Small intestine (tissue), 7 donors: ENCODE data around the gene UBE2Q1. TPM values are rescaled to one million over a fixed set of nuclear protein-coding genes. Genes with fewer than 3 reads are reported as not detected.

Experiments
- DNase-seq, 2 donors: peaks; one replicate each; pipeline versions ENCODE4 v3.0.0 to v3.0.0-alpha.2; 2013
- FAIRE-seq: peaks from 2 replicates; lab custom pipeline; 2012; peaks lifted over from hg19 to GRCh38; lab: Jason Lieb, UNC
- H3K27ac ChIP-seq, 3 donors: one replicate each; pipeline ENCODE4 v1.5.1; 2013; ENCODE audit warnings: low read length in 2 of 3, mild to moderate bottlenecking in 2 of 3, control low read depth in 1 of 3, inconsistent platforms in 1 of 3, low read depth in 1 of 3, moderate library complexity in 1 of 3
- H3K27me3 ChIP-seq, 3 donors: one replicate each; pipeline ENCODE4 v1.6.1; 2013; ENCODE audit warnings: low read length in 3 of 3, inconsistent platforms in 1 of 3; ENCODE audit not compliant: control insufficient read depth in 3 of 3, insufficient read depth in 3 of 3
- H3K36me3 ChIP-seq, 3 donors: one replicate each; pipeline ENCODE4 v1.6.1; 2013; ENCODE audit warnings: low read length in 3 of 3, inconsistent platforms in 1 of 3, low read depth in 1 of 3, mild to moderate bottlenecking in 1 of 3, moderate library complexity in 1 of 3; ENCODE audit not compliant: control insufficient read depth in 3 of 3, insufficient read depth in 2 of 3
- H3K4me1 ChIP-seq, 3 donors: one replicate each; pipeline ENCODE4 v1.6.1; 2013; ENCODE audit warnings: low read length in 2 of 3, inconsistent platforms in 1 of 3, low read depth in 1 of 3, mild to moderate bottlenecking in 1 of 3, moderate library complexity in 1 of 3; ENCODE audit not compliant: control insufficient read depth in 3 of 3, insufficient read depth in 2 of 3
- H3K4me3 ChIP-seq, 3 donors: one replicate each; pipeline ENCODE4 v1.5.1; 2013; ENCODE audit warnings: low read length in 3 of 3, control low read depth in 1 of 3, inconsistent platforms in 1 of 3, low read depth in 1 of 3, mild to moderate bottlenecking in 1 of 3, moderate library complexity in 1 of 3
- H3K9me3 ChIP-seq, 2 donors: one replicate each; pipeline ENCODE4 v1.6.1; 2013; ENCODE audit warnings: low read depth in 1 of 2, low read length in 1 of 2; ENCODE audit not compliant: control insufficient read depth in 2 of 2, insufficient read depth in 1 of 2
- WGBS, 3 donors: extraction: QIAGEN DNeasy Blood & Tissue Kit; methylation state at CpG; one replicate each; pipeline ENCODE4 v1.1.7; 2013; 5-methylcytosine and 5-hydroxymethylcytosine counted together
- polyA plus RNA-seq, 4 donors: library from polyadenylated mRNA; stranded (reverse) in 3 of 4; unstranded in 1 of 4; fragments of 200-250 nt in 3 of 4; fragments of 120-200 nt in 1 of 4; gene quantifications; one replicate each; pipeline versions ENCODE4 v1.2.1 to v1.2.3, GENCODE V29; 2013
- donor health status: healthy with polysubstance abuse.
- donor health status: control.
- donor health status: control.
- donor health status: Bipolar disorder and iron deficiency.
- donor health status: healthy.

The UBE2Q1 gene
- polyA plus RNA-seq, 4 donors, result 37.1 to 69.1 (median 38.6) TPM

DNA sequence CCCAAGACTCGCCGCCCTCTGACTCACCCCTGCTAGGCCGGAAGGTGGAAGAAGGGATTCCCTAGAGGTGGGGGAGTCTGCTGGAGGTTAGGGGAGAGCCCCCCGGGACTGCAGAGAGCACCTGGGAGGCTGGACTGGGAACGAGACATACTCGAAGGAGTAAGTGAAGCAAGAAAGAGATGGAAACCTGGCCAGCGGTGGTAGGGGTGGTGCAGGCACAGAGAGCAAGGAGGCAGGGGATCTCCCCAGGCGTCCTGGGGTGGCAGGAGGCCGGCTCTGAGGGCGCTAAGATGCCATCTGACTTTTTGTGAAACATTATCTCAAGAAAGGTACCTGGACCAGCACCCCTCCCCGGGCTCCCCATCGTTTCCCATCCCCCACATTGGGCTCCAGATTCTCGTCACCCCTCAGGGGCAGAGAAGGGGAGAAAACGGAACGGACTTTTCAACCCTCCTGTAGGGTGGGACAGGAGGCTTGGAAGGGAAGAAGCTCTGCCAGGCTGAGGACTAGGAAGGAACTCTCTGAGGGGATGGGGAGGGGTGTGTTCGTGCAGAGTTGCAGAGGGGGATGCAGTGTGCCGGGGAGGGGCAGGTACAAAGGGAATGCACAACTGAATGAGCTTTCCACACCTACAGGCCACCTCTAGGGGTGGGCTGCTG is 9.8 kb upstream of the UBE2Q1 start:
- no peak overlapping the region for H3K27ac ChIP-seq
- H3K4me3 ChIP-seq, result peak overlapping the region in 1 of 3 donors; percentile 29
- DNase-seq (no peak), FAIRE-seq (no peak)
- peaks cover 0 to 7% (median 0%) of the 10 kb centered on the region in 3 donors for H3K4me1 ChIP-seq
- H3K36me3 ChIP-seq, result no peaks in the 10 kb centered on the region
- peaks cover 0 to 36% (median 0%) of the 10 kb centered on the region in 3 donors for H3K27me3 ChIP-seq
- WGBS, 3 donors, result 30 to 37% (median 35%) methylated on average over 16 to 17 of the region's 17 CpGs
- no peaks in the 10 kb centered on the region for H3K9me3 ChIP-seq

DNA sequence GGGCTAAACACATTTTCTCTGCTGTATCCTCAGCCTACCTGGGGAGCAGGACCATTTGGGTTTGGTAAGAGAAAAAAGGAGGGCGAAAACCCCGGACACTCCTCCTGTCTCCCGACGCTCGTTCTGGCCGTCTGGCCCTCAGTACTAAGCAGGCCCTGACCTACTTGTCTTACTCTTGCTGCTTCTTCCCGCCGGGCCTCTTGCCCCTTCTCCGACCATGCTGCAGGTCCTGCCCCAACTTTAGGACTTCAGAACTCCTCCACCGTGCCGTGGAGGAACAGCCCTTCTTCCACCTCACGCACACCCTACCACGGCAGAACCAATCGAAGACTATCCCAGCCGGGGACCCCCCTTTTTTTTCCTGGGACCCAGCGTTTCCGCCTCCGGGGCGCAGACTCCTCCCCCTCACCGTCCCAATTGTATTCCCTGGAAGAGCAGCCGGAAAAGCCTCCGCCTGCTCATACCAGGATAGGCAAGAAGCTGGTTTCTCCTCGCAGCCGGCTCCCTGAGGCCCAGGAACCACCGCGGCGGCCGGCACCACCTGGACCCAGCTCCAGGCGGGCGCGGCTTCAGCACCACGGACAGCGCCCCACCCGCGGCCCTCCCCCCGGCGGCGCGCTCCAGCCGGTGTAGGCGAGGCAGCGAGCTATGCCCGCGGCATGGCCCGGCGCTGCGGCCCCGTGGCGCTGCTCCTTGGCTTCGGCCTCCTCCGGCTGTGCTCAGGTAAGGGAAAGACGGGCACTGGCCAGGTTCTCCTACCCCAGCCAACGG is 9.1 kb upstream of the UBE2Q1 start, which contains the start of gene CHRNB2:
CHRNB2 (plus strand) TSS at position 393 of the 771 bp plus-strand sequence; CDS start at position 660, 267 bp downstream.
- FAIRE-seq (no peak), DNase-seq (peak; percentile 53 to 86)
- Histone ChIP-seq H3K36me3 (no peaks in the 10 kb centered on the region), H3K9me3 (no peaks in the 10 kb centered on the region), H3K27ac (no peak within 1 kb of the TSS), H3K27me3 (peaks cover 0 to 29% (median 0%) of the 10 kb centered on the region in 3 donors), H3K4me1 (peaks cover 0 to 7% (median 0%) of the 10 kb centered on the region in 3 donors), H3K4me3 (peak within 1 kb of the TSS in 1 of 3 donors; percentile 29)
- 3 to 4% (median 3%) methylated on average over 49 to 53 of the region's 53 CpGs for WGBS, 3 donors

DNA sequence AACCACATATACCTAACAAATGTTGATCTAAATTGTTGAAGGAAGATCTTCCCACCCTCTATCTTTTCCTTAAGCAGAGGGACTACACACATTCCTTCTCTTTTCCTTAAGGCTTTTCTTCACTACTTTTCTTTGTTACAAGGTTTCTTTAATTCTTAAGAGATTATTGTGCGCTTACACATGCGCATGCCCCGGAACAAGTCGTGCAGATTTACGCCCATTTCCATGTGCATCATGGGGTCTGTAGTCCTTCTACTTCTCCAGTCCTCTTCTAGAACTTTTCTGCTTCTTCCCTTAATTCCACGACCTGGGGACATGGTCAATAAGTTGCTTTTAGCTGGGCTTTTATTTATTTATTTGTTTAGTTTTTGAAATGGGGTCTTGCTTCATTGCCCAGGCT is 7.4 kb upstream of the UBE2Q1 start:
- Histone ChIP-seq H3K9me3 (no peaks in the 10 kb centered on the region), H3K4me1 (peaks cover 0 to 7% (median 0%) of the 10 kb centered on the region in 3 donors), H3K27ac (no peak overlapping the region), H3K4me3 (no peak overlapping the region), H3K36me3 (no peaks in the 10 kb centered on the region), H3K27me3 (peaks cover 0 to 28% (median 0%) of the 10 kb centered on the region in 3 donors)
- 83 to 87% (median 83%) methylated on average over 6 of the region's 6 CpGs for WGBS, 3 donors
- FAIRE-seq (no peak), DNase-seq (no peak)

DNA sequence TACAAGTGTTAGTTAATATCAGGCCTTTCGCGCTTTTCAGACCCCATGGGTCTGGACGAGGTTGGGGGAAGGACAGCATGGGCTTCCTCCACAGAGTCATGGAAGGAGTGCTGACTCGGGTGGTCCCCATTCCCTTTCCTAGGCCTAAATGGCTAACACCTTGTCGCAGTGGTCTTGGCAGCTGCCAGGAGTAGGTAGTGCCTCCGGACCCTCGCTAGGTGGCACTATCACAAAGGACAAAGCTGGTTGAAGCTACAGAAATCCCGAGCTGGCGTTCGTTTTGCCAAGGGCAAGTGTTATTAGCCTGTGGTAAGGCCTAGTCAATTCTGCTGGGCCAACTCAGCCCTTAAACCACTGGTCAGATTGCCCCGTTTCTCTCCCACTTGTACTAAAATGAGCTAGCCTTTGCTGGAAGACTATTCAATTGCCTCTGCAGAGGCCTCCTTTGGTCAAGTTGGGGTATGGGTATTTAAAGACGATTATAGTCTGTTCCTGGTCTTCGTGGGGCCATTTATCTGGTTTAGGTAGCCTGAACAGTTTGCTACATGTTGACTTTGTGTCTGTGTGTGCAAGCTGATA is 1.1 kb upstream of the UBE2Q1 start:
- peaks cover 9 to 17% (median 9%) of the 10 kb centered on the region in 3 donors for H3K36me3 ChIP-seq
- H3K27ac ChIP-seq, result peak overlapping the region; percentile 71 to 93 (median 91)
- WGBS, 3 donors, result 10 to 13% (median 11%) methylated on average over 13 of the region's 13 CpGs
- no peaks in the 10 kb centered on the region for H3K9me3 ChIP-seq
- DNase-seq (peak; percentile 91 to 94), FAIRE-seq (no peak)
- H3K4me1 ChIP-seq, result peaks cover 2 to 10% (median 2%) of the 10 kb centered on the region in 3 donors
- no peaks in the 10 kb centered on the region for H3K27me3 ChIP-seq
- peak overlapping the region in 2 of 3 donors; percentile 67 to 99 for H3K4me3 ChIP-seq

DNA sequence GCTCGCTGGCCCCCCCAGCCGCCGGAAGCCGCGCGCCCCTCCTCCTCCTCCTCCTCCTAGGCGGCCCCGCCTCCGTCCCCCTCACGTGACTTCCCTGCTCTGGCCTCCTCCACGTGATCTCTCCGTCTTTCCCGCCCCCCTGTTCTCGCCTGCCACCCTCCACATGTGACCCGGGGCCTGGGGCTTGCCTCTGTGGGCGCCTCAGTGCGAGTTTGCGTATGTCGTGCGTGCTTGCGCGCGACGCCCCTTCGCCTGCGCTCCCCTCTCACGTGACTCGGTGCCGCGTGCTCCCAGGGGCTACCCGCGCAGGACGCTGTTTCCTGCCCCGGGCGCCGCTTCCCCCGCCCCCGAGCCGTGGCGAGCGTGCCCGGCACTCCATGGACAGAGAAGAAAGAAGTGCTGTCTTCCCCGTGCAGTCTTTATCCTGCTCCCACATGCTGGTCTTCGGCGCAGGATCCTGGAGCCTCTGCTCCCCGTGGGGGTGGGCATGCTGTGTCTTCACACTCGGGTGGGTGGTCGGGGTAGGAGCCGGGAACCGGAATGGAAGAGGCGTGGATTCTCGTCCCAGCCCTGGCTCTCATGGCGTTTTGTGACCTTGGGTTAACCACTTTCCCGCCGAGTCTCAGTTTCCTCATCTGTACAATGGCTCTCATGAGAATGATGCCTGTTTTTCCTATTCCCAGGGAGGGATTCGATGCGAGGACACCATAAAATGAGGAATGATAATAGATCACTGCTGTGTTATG is 431 bp upstream of the UBE2Q1 start:
- FAIRE-seq, result no peak
- peaks cover 9 to 20% (median 12%) of the 10 kb centered on the region in 3 donors for H3K36me3 ChIP-seq
- H3K4me3 ChIP-seq, result peak overlapping the region; percentile 26 to 99 (median 67)
- H3K9me3 ChIP-seq, result no peaks in the 10 kb centered on the region
- peaks cover 2 to 10% (median 2%) of the 10 kb centered on the region in 3 donors for H3K4me1 ChIP-seq
- DNase-seq, result peak; percentile 99
- H3K27ac ChIP-seq, result peak overlapping the region; percentile 71 to 93 (median 91)
- H3K27me3 ChIP-seq, result no peaks in the 10 kb centered on the region
- 0 to 1% (median 1%) methylated on average over 43 to 57 of the region's 57 CpGs for WGBS, 3 donors

DNA sequence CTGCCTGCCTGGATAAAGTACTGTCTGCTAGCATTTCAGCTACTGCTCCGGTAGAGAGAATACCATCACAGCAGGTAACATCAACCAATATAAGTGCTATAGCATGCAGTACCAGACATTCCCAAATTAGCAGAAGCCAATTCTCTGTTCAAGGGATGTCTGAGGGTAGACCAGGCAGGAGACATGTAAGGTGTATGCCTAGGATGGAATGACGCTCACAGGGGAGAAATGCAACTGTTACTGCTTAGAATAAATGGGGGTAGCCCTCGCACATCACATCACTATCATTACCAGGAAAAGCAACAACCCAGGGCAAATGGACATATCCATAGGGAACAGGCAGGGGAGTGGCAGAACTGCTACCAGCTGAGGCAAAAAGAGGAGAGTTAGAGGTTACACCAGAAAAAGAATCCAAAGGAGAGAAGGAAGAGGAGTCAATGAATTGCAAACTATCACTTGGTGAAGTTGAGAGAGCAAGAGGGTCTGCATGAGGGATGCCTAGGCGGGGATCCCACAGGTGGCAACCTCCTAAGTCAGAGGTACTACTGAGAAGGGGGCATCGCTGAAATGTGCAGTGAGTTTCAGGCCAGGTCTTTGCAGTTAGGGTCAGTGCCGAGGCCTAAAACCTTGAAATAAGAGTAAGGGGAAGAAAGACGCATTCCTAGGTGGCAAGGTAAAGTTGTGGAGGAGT is 1.1 kb downstream of the UBE2Q1 start:
- H3K27ac ChIP-seq, result peak overlapping the region in 1 of 3 donors; percentile 46
- H3K36me3 ChIP-seq, result peaks cover 19 to 32% (median 26%) of the 10 kb centered on the region in 3 donors
- H3K4me3 ChIP-seq, result peak overlapping the region; percentile 66 to 99 (median 90)
- peaks cover 2 to 10% (median 2%) of the 10 kb centered on the region in 3 donors for H3K4me1 ChIP-seq
- FAIRE-seq (no peak), DNase-seq (peak in 1 of 2 donors; percentile 20)
- H3K27me3 ChIP-seq, result no peaks in the 10 kb centered on the region
- 3 to 11% (median 6%) methylated on average over 7 of the region's 7 CpGs for WGBS, 3 donors
- H3K9me3 ChIP-seq, result no peaks in the 10 kb centered on the region

DNA sequence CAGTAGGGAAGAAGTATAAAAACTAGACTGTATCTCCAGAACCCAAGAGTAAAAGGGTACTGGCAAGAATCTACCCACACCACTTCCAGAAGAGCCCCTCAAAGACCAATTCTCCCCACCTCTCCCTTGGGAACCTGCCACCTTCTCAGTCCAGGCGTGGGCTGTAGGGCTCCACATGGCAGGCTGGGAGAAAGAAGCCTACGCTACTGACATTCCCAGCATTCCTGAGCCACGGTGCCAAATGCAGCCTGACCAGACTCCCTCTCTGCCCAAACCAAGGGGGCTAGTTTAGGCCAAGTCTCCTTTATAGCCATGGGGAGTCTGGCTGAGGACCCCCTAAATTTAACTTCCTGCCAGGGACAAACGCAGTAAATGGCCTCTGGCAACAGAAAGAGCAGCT is 2.0 kb downstream of the UBE2Q1 start:
- H3K4me3 ChIP-seq, result peak overlapping the region in 1 of 3 donors; percentile 66
- H3K27ac ChIP-seq, result no peak overlapping the region
- DNase-seq (no peak), FAIRE-seq (no peak)
- no peaks in the 10 kb centered on the region for H3K9me3 ChIP-seq
- WGBS, 3 donors, result 38 to 43% (median 40%) methylated on average over 4 of the region's 4 CpGs
- H3K4me1 ChIP-seq, result peaks cover 2 to 10% (median 4%) of the 10 kb centered on the region in 3 donors
- H3K27me3 ChIP-seq, result no peaks in the 10 kb centered on the region
- H3K36me3 ChIP-seq, result peaks cover 26 to 42% (median 36%) of the 10 kb centered on the region in 3 donors
